DOHH2 (cell line): ENCODE measurements around the gene RPS6KB2.

Experiments used
- CTCF ChIP-seq: fragments of 200-600 bp; sonication (generic); IDR thresholded peaks from one replicate; pipeline ENCODE4 v1.5.1; 2014; ENCODE audit warnings: antibody characterized with exemption, mild to moderate bottlenecking, low read depth, low read length; ENCODE audit not compliant: poor library complexity, severe bottlenecking
- EZH2phosphoT487 ChIP-seq: fragments of 200-600 bp; sonication (generic); IDR thresholded peaks from 2 replicates; pipeline ENCODE4 v1.6.1; 2017; ENCODE audit warnings: borderline replicate concordance, mild to moderate bottlenecking, antibody characterized with exemption, low read length, moderate library complexity, mixed read lengths

DNA sequence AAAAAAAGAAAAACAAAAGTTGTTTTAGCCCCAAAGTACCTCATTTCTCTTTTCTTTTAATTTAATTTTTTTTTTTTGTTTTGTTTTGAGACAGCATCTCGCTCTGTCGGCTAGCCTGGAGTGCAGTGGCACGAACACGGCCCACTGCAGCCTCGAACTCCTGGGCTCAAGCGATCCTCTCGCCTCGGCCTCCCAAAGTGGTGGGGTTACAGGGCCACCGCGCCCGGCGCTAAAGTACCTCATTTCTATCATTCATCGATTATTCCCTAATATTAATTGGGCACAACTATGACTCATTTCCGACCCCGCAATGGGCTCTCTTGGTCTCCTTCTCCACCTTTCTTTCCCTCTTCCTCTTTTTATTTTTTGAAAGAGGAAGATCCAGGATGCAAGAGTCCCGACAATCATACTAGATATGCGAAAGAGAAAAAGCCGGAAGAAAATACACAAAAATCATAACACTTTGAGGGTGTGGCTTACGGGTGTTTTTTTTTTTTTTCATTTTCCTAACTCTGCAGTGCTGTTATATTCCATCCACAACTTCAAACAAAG, 54.1 kb downstream of the RPS6KB2 start:
- TF ChIP-seq CTCF: no peak
- no peak for TF ChIP-seq EZH2phosphoT487
